Epithelial cell of esophagus (primary cell): ENCODE results near the gene GRPEL1.

Experiments
- DNase-seq: peaks from one replicate; pipeline ENCODE4 v3.0.0; 2010; ENCODE audit warnings: low read depth
- H3K4me3 ChIP-seq: 2 replicates; pipeline ENCODE4 v1.5.1; 2011; ENCODE audit warnings: mild to moderate bottlenecking, low read length, control low read depth
- TF ChIP-seq, protein P1 (sequence below): IDR thresholded peaks from 2 replicates; pipeline ENCODE4 v1.5.1; 2011; ENCODE audit warnings: low read depth, mild to moderate bottlenecking, low read length, control low read depth, inconsistent platforms; ENCODE audit not compliant: insufficient read depth; ENCODE audit errors: missing control alignments

Gene GRPEL1

GRCh38 chr4:7070729-7071511 lies 3.1 kb upstream of the GRPEL1 start:
- TF ChIP-seq, protein P1, sequence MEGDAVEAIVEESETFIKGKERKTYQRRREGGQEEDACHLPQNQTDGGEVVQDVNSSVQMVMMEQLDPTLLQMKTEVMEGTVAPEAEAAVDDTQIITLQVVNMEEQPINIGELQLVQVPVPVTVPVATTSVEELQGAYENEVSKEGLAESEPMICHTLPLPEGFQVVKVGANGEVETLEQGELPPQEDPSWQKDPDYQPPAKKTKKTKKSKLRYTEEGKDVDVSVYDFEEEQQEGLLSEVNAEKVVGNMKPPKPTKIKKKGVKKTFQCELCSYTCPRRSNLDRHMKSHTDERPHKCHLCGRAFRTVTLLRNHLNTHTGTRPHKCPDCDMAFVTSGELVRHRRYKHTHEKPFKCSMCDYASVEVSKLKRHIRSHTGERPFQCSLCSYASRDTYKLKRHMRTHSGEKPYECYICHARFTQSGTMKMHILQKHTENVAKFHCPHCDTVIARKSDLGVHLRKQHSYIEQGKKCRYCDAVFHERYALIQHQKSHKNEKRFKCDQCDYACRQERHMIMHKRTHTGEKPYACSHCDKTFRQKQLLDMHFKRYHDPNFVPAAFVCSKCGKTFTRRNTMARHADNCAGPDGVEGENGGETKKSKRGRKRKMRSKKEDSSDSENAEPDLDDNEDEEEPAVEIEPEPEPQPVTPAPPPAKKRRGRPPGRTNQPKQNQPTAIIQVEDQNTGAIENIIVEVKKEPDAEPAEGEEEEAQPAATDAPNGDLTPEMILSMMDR: peak; percentile 99
- peak; percentile 88 for DNase-seq
- no peak overlapping the region for H3K4me3 ChIP-seq

DNA sequence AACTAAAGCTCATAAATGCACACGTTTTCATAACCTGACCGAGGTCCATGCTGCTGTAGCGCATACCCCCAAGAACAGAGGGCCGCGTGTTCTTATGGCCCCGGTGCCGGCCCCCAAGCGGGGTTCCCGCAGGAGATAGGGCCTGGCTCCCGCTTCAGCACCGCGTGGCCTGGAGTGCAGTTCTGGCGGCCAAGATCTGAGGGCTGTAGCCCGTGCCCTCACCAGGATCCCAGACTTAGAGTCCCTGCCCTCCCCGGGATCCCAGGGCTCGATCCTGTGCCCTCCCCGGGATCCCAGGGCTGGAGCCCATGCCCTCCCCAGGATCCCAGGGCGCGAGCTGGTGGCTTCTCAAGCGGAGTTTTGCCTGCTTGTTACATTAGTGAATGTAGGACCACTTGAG lies 1.0 kb upstream of the GRPEL1 start:
- TF ChIP-seq, protein P1: no peak
- peak overlapping the region; percentile 69 for H3K4me3 ChIP-seq
- DNase-seq: no peak

- TF ChIP-seq, protein P1: no peak
- DNase-seq: no peak
- peak overlapping the region; percentile 69 for H3K4me3 ChIP-seq
Observed at GRCh38 chr4:7068279-7068842, 497 bp upstream of the GRPEL1 start.

DNA sequence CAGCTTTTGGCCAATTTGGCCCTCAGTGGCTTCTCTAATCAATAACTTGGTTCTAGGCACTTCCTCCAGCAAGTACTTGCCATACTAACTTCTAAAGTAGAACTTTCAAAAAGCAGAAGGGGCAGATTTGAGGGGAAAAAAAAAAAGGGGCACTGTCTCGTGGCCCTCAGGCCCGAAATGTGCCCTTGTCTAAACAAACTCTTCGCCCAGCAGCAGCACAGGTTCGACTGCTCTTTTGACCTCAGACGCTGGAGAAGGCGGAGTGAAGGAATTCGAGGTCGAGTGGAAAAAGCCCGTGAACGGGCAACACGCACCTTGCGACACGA lies 775 bp downstream of the GRPEL1 start:
- peak overlapping the region; percentile 69 for H3K4me3 ChIP-seq
- TF ChIP-seq, protein P1: no peak
- DNase-seq: no peak

GRCh38 chr4:7066493-7066892 lies 1.4 kb downstream of the GRPEL1 start:
- DNase-seq: no peak
- TF ChIP-seq, protein P1: no peak
- peak overlapping the region; percentile 69 for H3K4me3 ChIP-seq

DNA sequence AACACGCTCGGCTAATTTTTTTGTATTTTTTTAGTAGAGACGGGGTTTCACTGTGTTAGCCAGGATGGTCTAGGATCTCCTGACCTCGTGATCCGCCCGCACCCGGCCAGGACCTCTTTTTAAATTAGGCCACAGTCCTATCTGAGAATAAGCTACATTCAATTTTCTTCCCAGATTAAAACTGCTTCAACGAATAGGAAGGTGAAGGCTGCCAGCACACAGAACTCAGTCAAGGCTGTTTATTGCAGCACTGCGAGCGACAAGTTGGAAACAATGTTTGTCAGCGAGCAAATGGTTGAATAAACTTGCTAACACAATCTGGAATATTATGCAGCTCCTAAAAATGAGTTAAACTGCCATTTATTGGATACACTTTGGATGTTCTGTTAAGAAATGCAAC lies 1.9 kb downstream of the GRPEL1 start:
- no peak for DNase-seq
- no peak overlapping the region for H3K4me3 ChIP-seq

DNA sequence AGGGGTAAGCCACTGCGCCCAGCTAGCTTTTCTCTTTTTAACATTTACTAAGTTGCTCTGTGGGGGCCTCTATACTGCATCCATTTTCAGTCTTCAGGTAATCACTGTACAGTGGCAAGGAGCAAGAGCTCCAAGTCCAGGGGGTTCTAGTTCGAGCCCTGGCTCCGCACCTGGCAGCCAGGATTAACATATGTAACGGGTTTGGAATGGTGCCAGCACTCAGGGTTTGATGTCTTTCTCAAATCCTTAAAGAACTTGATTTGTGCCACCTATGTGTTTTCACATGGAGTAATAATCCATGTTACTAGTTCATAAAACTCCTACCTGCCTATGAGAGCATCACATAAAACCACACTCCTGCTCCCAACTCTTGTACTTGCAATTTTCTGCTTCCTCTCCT lies 4.5 kb downstream of the GRPEL1 start:
- TF ChIP-seq, protein P1: no peak
- DNase-seq: no peak
- no peak overlapping the region for H3K4me3 ChIP-seq

More for the DNA sequence above, 1.9 kb downstream of the GRPEL1 start:
- TF ChIP-seq, protein P1: no peak
